Neuron (in vitro differentiated cells): ENCODE data around the gene NALCN.

Source experiments
- H2AFZ ChIP-seq: one replicate; pipeline ENCODE4 v1.6.1; 2013; ENCODE audit warnings: low read depth, mild to moderate bottlenecking, inconsistent platforms, low read length, moderate library complexity
- H3K27me3 ChIP-seq: one replicate; pipeline ENCODE4 v1.6.1; 2013; ENCODE audit warnings: low read length; ENCODE audit not compliant: insufficient read depth
- H3K36me3 ChIP-seq: one replicate; pipeline ENCODE4 v1.6.1; 2013; ENCODE audit warnings: low read length; ENCODE audit not compliant: insufficient read depth
- H3K4me1 ChIP-seq: one replicate; pipeline ENCODE4 v1.6.1; 2013; ENCODE audit warnings: low read length; ENCODE audit not compliant: insufficient read depth
- H3K4me3 ChIP-seq: 2 replicates; pipeline ENCODE4 v1.5.1; 2013; ENCODE audit warnings: mild to moderate bottlenecking, low read length, moderate library complexity
- H3K9me3 ChIP-seq: one replicate; pipeline ENCODE4 v1.6.1; 2013; ENCODE audit warnings: low read length

The NALCN gene

DNA sequence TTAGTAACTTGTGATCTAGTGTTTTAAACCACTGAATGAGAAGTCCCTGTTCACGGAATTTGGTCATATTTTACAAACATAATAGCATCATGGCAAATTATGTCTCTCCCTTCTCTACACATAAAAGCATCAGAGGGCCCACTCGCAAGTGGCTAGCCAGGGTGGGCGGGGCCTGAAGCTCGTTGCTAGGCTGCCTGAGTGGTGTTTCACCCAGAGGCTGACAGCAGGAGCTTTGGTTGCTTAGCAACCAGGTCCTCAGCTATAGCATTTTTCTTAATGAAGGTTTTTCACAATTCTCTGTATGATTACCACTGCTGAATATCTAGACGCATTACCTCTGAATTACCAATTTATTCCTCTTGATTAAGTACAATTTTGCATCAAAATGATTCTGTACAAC, 126.5 kb downstream of the NALCN start:
- Histone ChIP-seq H3K4me3 (peak overlapping the region; percentile 11), H3K4me1 (peaks cover 35% of the 10 kb centered on the region), H3K9me3 (no peaks in the 10 kb centered on the region), H2AFZ (no peak overlapping the region), H3K36me3 (no peaks in the 10 kb centered on the region), H3K27me3 (no peaks in the 10 kb centered on the region)

DNA sequence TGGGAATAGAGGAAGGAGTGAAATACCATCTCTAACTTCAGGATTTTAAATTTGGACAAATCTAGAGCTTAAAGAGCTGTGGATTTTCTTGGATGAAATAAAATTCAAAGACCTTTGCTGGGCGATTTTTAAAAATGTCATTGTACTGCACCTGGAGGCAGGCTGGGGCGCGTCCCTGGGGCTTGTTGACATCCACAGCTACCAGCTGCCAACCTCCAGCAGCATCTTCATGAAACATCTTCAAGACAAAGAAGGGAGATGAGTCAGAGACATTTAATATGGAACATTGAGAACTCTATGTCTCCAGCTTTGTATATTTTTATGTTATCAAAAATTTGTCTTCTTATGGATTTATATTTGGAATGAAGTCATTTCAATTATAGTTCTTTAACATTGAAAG, 132.5 kb downstream of the NALCN start:
- no peak overlapping the region for H2AFZ ChIP-seq
- no peaks in the 10 kb centered on the region for H3K36me3 ChIP-seq
- no peaks in the 10 kb centered on the region for H3K9me3 ChIP-seq
- H3K4me3 ChIP-seq = no peak overlapping the region
- H3K27me3 ChIP-seq = no peaks in the 10 kb centered on the region
- peaks cover 11% of the 10 kb centered on the region for H3K4me1 ChIP-seq

DNA sequence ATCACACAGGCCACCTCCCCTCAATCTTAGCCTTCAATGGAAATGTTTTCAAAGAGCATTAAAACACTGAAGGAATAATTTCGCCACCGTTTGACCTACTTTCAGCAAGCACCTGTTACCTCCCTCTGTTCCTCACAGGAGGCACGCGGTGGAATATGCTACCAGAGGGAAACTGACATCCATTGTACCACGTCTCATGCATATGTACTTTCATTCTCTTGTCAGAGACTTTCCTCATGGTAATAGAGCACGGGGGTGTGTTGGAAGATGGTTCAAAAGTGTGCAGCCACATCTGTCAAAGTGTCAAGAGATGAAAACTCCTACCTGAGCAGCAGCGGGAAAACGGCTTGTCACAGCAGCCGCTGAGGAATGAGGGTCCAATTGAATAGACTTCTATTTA, 143.4 kb downstream of the NALCN start:
- Histone ChIP-seq H3K4me3 (no peak overlapping the region), H3K4me1 (no peaks in the 10 kb centered on the region), H3K9me3 (no peaks in the 10 kb centered on the region), H3K27me3 (no peaks in the 10 kb centered on the region), H2AFZ (no peak overlapping the region), H3K36me3 (no peaks in the 10 kb centered on the region)

DNA sequence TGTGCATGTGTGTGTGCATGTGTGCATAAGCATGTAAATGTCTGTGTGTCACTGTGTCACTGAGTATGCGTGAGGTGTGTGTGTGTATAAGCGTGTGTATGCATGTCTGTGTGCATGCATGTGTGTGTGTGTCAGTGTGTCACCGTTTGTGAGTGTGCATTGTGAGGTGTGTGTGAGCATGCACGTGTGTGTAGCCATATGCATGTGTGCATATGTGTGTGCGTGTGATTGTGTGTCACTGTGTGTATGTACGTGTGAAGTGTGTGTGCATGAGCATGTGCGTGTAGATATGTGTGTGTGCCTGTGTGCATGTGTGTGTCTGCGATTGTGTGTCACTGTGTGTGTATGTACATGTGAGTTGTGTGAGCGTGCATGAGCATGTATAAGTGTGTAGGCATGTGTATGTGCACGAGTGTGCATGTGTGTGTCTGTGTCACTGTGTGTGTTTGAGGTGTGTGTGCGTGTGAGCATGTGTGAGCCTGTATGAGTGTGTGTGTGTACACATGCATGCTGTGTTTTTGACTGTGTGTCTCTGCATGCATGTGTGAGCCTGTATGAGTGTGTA, 144.5 kb downstream of the NALCN start:
- Histone ChIP-seq H3K4me3 (no peak overlapping the region), H3K4me1 (no peaks in the 10 kb centered on the region), H2AFZ (no peak overlapping the region), H3K9me3 (no peaks in the 10 kb centered on the region), H3K36me3 (no peaks in the 10 kb centered on the region), H3K27me3 (no peaks in the 10 kb centered on the region)

DNA sequence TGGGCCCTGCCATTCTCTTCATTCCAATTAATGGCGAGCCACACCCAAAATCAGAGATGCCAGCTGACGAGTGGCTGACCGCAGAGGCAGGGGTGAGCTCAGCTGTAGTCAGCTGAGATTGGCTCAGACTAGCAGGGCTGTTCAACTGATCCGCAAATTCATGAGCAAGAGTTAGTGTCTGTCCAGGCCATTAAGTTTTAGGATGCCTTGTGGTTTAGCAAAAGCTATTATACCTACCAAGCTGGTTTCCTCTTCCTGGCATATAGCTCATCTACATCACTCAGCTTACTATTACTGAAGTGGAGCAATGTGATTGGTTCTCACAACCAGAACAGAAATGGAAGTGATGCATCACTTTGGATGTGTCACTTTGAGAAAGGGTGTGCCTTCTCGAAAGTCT, 148.7 kb downstream of the NALCN start:
- no peaks in the 10 kb centered on the region for H3K27me3 ChIP-seq
- no peak overlapping the region for H3K4me3 ChIP-seq
- no peaks in the 10 kb centered on the region for H3K9me3 ChIP-seq
- no peaks in the 10 kb centered on the region for H3K36me3 ChIP-seq
- peaks cover 3% of the 10 kb centered on the region for H3K4me1 ChIP-seq
- H2AFZ ChIP-seq = no peak overlapping the region

DNA sequence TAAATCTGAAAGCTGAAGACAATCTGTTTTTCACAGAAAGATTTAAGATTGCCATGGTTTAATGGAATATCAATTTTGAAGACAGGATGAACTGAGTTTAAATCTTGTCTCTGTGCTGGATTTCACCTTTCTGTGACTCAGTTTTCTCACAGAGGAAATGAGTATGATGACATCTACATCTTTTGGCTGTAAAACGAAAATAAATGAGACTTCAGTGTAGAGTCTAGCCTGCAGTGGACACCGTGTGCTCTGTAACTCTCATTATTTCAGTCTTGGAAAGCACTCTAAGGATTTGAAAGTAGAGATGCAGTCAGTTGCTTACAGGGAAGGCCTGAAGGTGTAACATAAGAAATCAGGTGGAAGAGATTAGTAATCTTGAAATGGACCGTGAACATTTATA, 150.4 kb downstream of the NALCN start:
- H2AFZ ChIP-seq = no peak overlapping the region
- H3K36me3 ChIP-seq = no peaks in the 10 kb centered on the region
- H3K4me1 ChIP-seq = peaks cover 3% of the 10 kb centered on the region
- no peak overlapping the region for H3K4me3 ChIP-seq
- H3K27me3 ChIP-seq = no peaks in the 10 kb centered on the region
- no peaks in the 10 kb centered on the region for H3K9me3 ChIP-seq

DNA sequence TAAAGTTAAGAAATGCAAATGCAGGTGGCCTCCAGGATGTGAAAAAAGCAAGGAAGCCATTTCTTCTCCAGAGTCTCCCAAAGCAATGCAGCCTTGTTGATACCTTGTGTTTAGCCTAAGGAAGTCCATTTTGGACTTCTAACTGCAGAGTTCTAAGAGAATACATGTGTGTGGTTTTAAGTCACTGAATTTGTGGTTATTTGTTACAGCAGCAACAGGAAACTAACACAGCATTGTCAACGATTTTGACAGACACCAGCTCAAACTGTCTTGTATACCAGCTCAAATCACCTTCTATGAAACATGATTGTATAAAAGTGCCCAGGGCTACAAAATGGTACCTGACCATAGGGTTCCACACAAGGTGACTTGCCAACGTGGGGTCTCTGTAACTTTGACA, 151.4 kb downstream of the NALCN start:
- Histone ChIP-seq H2AFZ (no peak overlapping the region), H3K27me3 (no peaks in the 10 kb centered on the region), H3K4me3 (no peak overlapping the region), H3K9me3 (no peaks in the 10 kb centered on the region), H3K36me3 (no peaks in the 10 kb centered on the region), H3K4me1 (peaks cover 3% of the 10 kb centered on the region)

DNA sequence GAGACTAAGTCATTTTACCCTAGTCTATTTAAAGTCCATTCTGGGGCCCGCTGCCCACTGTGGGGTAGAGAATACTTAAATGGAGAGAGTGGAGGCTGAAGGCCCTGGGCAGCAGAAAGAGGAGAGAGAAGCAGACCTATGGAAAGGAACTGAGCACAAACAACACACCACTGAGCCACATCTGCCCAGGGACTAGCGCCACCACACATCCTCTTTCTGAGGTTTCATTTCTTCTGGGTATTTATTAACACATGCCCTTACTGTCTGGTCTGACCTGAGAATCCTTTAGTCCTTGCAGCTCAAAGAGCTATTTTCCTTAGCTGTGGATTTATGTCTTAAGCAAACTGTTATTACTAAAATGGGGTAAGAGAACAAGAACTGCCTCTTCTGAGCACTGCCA, 154.0 kb downstream of the NALCN start:
- Histone ChIP-seq H2AFZ (no peak overlapping the region), H3K4me1 (peaks cover 8% of the 10 kb centered on the region), H3K9me3 (no peaks in the 10 kb centered on the region), H3K4me3 (no peak overlapping the region), H3K27me3 (no peaks in the 10 kb centered on the region), H3K36me3 (no peaks in the 10 kb centered on the region)

DNA sequence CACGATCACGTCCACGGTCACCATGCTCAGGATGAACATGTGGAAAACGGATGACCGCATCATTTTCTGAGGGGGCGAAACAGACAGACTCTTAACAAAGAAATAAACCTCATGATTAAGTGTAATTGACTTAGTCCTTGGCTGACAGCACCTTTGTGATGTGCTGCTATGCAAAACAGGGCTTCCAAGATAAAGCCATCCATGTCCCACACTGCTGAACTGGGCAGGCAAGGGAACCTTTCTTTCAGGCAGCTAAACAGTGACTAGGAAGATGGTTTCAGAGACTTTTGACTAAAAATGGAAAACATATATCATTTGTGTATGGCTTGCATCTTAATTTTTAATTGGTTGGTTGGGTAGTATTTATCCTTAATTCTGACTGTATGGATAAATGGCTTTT, 157.8 kb downstream of the NALCN start:
- Histone ChIP-seq H3K4me1 (peaks cover 8% of the 10 kb centered on the region), H3K27me3 (no peaks in the 10 kb centered on the region), H2AFZ (peak overlapping the region; percentile 12), H3K4me3 (no peak overlapping the region), H3K9me3 (no peaks in the 10 kb centered on the region), H3K36me3 (no peaks in the 10 kb centered on the region)

DNA sequence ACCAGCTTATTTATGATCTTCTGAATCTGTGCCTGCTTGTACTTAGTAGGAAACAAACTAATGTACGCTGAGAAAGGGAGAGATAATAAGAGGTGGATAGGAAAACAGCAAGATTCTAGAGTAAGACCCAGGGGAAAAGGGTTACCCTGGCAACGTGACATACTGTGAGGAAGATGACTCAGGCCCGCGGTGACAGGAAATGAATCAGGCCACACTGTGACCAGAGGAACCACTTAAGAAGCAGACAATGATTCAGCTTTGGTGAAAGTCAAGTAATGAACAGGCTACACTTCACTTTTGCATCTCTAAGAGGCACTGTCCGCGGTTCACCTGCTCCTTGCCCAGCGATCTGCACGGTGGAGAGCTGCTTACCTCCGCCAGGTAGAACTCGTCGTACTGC, 158.2 kb downstream of the NALCN start:
- Histone ChIP-seq H3K4me1 (peaks cover 5% of the 10 kb centered on the region), H3K9me3 (no peaks in the 10 kb centered on the region), H3K27me3 (no peaks in the 10 kb centered on the region), H3K36me3 (no peaks in the 10 kb centered on the region), H2AFZ (peak overlapping the region; percentile 12), H3K4me3 (no peak overlapping the region)

DNA sequence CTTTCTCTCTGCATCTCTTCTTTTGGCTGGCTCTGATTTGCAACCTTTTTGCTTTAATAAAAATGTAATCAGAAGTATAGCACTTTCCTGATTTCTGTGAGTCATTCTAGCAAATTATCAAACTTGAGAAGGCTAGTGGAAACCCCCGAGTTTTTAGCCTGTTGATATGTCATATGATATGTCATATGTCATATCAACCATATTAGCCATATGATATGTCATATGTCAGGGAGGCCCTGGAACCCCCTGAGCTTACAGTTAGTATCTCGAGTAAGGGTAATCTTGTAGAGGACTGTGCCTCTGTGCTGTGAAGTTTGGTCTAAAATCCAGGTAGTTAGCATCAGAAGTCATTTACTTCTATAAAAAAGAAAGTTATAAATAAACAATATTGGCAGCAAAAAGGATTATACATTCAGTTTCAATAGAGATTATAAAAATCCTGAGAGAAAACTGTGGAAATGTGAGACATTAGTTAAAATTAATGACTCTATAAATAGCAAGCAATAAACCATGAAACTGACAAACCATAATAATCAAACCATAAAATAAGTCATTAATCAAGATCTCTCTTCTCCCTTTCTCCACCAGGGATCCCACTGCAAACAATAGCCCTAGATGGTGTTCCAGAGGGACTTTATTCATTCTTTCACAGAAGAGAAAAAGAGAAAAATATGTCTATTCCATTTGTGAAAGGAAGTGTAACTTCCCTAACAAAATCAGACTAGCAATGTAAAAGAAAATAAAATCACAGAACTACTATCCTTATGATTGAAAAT, 167.4 kb downstream of the NALCN start:
- no peak overlapping the region for H2AFZ ChIP-seq
- H3K9me3 ChIP-seq = peaks cover 2% of the 10 kb centered on the region
- H3K4me1 ChIP-seq = no peaks in the 10 kb centered on the region
- no peak overlapping the region for H3K4me3 ChIP-seq
- H3K27me3 ChIP-seq = no peaks in the 10 kb centered on the region
- H3K36me3 ChIP-seq = no peaks in the 10 kb centered on the region

DNA sequence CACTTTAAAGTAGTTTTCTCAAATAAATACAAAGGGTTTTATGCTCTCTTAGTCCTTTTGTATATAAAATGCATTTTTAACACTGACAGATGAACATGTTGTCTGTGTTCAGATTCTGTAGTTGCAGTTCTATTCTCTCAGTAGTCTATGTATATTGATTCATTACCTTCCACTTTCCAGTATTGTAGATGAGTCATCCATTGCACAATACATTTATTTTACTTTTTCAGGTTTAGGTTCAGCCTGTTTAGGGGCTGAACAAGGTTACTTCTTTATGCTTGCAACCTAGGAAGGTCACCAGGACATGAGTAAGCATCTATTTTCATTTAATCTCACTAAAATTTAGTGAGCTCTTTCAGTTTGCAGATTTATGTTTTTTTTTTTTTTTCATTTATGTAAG, 173.6 kb downstream of the NALCN start:
- H3K9me3 ChIP-seq = no peaks in the 10 kb centered on the region
- no peaks in the 10 kb centered on the region for H3K36me3 ChIP-seq
- no peaks in the 10 kb centered on the region for H3K27me3 ChIP-seq
- H3K4me1 ChIP-seq = no peaks in the 10 kb centered on the region
- H2AFZ ChIP-seq = no peak overlapping the region
- H3K4me3 ChIP-seq = no peak overlapping the region

DNA sequence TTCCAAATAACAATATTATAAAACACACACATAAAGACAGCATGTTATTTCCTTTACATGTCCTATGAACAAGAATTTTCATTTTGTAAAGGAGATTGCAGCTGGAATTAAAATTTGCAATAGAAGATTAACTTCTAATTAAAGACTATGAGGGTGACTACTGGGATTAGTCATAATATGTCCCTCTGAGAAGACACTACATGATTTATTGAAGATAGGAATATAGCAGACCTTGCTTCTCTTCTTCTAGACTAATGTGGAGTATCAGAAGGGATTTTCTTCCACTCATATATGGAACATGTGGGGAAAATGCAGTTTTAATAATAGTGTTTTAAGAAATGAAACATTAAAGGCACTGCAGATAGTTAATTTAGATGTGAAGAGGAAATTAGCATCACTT, 177.8 kb downstream of the NALCN start:
- H3K9me3 ChIP-seq = no peaks in the 10 kb centered on the region
- no peak overlapping the region for H3K4me3 ChIP-seq
- H3K27me3 ChIP-seq = no peaks in the 10 kb centered on the region
- H2AFZ ChIP-seq = no peak overlapping the region
- H3K4me1 ChIP-seq = no peaks in the 10 kb centered on the region
- H3K36me3 ChIP-seq = no peaks in the 10 kb centered on the region
